GM18870 (cell line): Measurements from ENCODE around the gene PDE6H.

Experiments
- ATAC-seq: cut with Tn5 transposase; IDR thresholded peaks from one replicate; pipeline ENCODE4 v1.9.1; 2021; ENCODE audit warnings: moderate library complexity; ENCODE audit not compliant: unreplicated experiment

Gene PDE6H

GRCh38 chr12:14972816-14973215 lies at the start of gene PDE6H:
Gene PDE6H (plus strand): TSS chr12:14973042. CDS start chr12:14978013, 4,971 bp downstream.
- ATAC-seq, result no peak

DNA sequence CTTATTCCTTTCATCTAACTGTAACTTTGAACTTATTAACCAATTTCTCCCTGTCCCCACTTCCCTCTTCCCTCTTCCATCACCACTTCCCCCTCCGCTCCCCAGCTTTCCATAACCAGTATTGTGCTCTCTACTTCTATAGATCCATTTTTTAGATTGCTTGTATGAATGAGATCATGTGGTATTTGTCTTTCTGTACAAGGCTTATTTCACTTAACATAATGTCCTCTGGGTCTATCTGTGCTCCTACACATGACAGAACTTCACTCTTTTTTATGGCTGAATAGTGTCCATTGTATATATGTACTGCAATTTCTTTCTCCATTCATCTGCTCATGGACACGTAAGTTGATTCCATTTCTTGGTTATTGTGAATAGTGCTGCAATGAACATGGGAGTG lies 48.9 kb upstream of the PDE6H start:
- ATAC-seq, result no peak

GRCh38 chr12:14924541-14924940 lies 48.3 kb upstream of the PDE6H start:
- no peak for ATAC-seq

GRCh38 chr12:14927267-14927666 lies 45.6 kb upstream of the PDE6H start:
- ATAC-seq, result no peak

DNA sequence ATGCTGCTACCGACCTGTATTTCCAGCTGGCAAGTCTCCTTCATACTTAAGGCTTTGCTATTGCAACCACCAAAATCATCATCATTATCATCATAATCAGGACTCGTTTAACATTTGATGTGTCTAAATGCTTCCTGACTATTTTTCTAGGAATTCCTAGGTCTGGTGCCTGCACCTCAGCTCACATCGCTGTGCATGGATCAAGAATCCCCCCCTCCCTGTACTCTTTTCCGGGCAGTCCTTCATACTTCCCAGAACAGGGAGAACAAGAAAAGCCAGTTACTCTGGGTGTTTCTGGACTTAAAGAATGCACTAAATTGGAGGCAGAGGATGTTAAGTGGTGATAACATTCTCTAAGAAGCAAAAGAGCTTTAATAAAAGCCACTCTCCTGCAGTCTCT lies 43.9 kb upstream of the PDE6H start:
- no peak for ATAC-seq

- no peak for ATAC-seq
Observed at GRCh38 chr12:14930299-14930698, 42.5 kb upstream of the PDE6H start.

- no peak for ATAC-seq
Observed at GRCh38 chr12:14931359-14931758, 41.5 kb upstream of the PDE6H start.

GRCh38 chr12:14931791-14932560 lies 40.9 kb upstream of the PDE6H start:
- no peak for ATAC-seq

DNA sequence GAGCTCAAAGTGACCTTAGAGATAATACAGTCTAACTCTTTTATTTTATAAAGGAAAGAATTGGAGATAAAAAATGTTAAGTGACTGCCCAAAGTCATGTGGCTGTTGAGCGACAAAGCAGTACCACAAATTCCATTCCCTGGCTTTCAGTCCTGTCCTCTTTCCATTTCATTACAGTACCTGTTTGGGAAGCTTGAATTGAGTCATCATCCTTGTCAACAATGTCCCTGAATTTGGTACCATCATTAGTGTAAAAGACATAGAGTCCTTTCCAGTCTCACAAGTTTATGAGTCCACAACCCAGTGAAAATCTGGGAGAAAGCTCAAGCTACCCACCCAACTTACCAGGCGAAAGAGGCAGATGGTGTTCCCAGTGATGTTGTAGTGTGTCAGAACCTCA lies 38.3 kb upstream of the PDE6H start:
- ATAC-seq, result no peak

DNA sequence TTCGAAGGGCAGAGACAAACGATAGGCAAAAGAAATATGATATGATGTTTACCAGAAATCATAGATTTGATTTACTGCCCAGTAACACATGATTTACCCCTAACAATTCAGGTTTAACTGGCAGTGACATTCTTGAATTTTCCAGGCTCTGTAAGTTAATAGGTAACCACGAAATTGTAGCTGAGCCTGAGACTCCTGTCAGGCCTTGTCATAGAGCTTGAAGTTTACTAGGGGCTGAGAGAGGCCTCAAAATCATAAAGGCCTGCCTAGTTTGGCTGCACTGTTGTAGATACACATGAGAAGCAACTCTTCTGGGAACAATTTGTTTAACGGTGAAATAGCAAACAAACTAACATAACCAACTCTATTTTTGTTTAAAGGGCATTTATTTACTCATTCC lies 37.8 kb upstream of the PDE6H start:
- ATAC-seq, result no peak

DNA sequence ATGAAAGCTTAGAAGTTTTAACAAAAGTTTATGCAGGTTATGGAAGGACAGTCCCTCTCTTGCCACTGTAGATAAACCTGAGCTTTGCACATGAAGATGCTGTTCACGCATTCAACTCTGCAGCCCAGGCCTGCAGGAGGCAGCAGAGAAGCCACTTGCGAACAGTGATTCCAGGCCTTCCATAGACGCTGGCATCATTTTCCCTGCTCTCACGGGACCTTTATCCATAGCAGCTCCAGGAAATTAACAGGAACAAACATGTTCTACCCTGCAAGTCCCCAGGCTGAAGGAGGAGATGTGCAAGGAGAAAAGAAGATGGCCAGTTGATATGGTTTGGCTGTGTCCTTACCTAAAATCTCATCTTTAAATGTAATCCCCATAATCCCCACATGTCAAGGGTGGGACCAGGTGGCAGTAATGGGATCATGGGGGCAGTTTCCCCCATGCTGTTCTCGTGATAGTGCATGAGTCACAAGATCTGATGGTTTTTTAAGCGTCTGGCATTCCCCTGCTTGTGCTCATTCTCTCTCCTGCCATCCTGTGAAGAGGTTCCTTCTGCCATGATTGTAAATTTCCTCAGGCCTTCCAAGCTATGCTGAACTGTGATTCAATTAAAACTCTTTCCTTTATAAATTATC lies 36.5 kb upstream of the PDE6H start:
- ATAC-seq, result no peak

GRCh38 chr12:14937014-14937413 lies 35.8 kb upstream of the PDE6H start:
- no peak for ATAC-seq

DNA sequence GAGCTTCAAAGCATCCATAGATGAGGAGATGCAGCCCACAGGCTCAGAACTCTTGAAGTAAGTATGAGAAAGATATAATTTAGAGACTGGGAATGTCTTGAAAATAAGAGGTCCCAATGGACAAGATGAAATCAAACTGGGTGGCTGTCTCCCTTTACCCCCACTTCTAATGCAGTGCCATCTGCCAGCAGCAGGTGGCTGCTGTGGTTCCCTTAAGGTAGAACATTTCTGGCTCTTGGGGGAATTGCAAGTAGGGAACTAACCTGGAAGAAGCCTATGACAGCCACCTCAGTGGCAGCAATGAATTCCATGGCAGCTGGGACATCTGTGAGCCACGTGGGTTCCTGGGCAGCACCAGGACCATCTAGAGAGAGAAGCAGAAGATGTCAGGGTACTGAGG lies 35.2 kb upstream of the PDE6H start:
- ATAC-seq, result no peak

GRCh38 chr12:14938301-14938700 lies 34.5 kb upstream of the PDE6H start, which contains the start of gene ERP27:
Gene ERP27 (minus strand): TSS chr12:14938537. CDS start chr12:14938508, 29 bp downstream.
- no peak for ATAC-seq

DNA sequence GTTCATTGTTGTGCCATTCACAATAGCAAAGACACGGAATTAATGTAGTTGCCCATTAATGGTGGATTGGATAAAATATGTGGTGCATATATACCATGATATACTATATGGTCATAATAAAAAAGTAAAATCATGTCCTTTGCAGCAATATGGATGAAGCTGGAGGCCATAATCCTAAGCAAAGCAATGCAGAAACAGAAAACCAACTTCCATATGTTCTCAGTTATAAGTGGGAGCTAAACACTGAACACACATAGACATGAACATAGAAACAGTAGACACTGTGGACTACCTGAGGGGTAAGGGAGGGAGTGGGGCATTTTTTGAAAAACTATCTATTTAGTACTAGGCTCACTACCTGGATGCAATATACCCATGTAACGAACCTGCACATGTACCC lies 31.5 kb upstream of the PDE6H start:
- no peak for ATAC-seq

DNA sequence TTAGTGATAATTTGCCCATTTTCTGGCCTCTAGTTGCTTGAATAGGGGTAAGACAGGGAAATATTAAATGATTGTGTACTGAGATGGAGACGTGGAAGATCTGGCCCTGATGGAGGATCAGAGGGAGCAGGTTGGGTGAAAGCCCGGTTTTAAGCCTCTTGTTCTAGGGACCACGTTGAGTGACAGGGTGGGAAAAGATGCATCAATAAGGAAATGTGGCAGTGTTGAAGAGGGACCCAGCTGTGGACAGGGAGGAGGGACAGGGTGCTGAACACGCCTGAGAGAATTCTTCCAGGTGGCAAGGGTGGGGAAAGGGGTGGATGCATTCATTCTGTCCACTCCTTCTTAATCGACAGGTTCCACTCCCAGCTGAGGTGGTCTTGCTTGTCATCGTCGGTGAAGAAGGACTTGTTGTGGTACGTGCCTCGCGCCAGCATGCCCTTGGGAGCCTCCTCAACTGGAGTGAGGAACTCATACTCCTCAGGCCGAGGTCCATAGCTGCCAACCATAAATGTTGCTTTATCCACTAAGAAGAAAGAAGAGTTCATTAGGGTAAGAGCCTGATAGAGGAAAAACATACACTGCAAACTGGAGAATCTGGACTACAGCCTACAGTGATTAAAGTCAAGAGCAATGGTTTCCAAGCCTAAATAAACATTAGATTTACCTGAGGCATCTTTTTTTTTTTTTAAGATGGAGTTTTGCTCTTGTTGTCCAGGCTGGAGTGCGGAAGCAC lies 30.5 kb upstream of the PDE6H start:
- no peak for ATAC-seq

- no peak for ATAC-seq
Observed at GRCh38 chr12:14946162-14946561, 26.7 kb upstream of the PDE6H start.

DNA sequence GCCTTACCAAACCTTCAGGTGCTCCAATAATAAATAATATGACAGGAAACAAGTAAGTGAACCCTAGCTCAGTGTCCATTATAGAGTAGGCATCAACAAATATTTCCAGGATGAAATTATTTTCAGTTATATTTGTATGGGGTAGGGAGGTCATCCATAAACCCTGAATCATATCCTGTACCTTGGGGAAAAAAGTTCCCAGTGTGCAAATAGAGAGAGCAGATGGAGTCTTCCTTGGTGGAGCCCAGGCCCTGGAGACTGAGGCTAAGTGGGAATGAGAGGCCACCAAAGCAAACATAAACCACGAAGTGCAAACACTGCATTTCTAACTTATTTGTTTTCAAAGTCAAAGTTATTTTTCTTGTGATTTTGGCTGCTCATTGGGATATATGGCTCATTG lies 26.0 kb upstream of the PDE6H start:
- no peak for ATAC-seq

DNA sequence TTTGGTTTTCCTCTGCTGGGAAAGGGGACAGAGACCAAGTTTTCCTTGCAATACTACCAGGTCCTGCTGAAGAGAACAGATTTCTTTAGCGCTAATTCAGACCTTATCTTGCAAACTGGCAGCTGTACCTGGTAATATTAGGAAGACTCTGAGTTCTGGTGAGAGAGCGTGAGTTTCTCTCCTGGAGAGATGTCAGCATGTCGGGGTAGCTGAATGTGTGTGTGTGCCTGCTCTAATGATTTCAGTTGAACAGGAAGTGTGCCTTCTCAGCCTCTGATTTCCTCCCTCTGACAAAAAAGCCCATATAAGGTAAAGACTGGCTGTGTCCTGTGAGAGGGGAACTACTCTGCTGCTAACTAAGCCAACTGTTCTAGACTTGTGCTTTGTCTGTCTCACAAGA lies 24.2 kb upstream of the PDE6H start:
- ATAC-seq, result peak; percentile 94

- no peak for ATAC-seq
Observed at GRCh38 chr12:14949631-14950030, 23.2 kb upstream of the PDE6H start.

- no peak for ATAC-seq
Observed at GRCh38 chr12:14950421-14950820, 22.4 kb upstream of the PDE6H start.
